ENCODE results near the gene TIMMDC1. TPM values are rescaled to one million over a fixed set of nuclear protein-coding genes. Genes with fewer than 3 reads are reported as not detected.
A peak's percentile ranks its signal among the peaks of the same experiment; 100 is the strongest.

The TIMMDC1 gene
- total RNA-seq, 3 donors from 2014 or later (not counting 1 experiment from before 2014, with no cell fraction given): 31.9 to 50.1 (median 34.1) TPM

DNA sequence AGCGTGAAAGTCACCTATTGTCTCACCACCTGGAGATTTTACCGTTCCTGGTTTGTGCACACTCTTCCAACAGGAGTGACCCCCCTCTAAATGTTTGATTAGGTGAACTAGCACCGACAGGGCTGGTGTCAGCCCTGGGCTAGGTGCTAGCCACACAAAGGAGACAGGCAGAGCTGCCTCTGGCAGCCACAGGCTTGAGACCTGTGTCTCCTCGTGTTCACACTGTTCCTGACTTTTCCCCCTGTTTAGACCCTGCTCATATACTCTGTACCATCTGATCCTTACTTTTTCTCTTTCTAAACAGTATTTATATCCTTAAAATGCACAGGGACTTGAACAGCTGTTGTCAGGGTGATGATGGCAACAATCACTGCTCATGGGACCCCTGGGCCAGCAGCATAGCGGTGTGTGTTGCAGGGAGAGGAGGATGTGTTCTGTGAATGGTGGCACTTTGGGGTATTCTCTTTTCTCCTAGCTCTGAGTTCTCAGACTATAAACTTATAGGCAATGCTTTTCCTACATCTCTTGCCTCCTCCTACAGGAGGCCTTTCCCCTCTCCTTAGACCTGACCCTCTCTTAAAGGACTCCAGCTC lies 55.6 kb downstream of the TIMMDC1 start:
- H3K4me1 ChIP-seq (ENCODE audit: control insufficient read depth, insufficient read depth, low read length): peaks cover 3% of the 10 kb centered on the region
- 63% methylated on average over 5 of the region's 5 CpGs for WGBS (ENCODE audit: insufficient coverage)

DNA sequence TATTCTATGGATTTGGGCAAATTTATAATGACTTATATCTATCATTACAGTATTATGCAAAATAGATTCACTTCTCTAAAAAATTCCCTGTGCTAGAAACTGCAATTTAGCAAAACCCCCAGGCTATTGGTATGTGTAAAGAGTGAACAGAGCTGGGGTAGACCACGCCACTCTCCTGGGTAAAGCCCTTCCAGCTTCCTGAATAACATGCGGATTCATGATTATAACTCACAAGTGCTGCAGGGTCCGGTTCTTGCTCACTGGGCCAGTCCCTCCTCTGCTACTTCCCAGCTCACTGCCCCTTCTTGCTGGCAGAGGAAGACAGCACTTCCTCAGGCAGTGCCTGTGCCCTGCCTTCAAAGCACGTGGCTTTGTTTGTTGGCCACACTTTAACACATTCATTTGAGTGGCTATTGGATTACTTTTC lies 57.0 kb downstream of the TIMMDC1 start:
- Mint-ChIP-seq H3K4me3 (no peak overlapping the region), H3K27me3 (ENCODE audit: low read depth in 2 of 2) (peaks cover 0 to 6% of the 10 kb centered on the region in 2 donors), H3K4me1 (peaks cover 5 to 6% of the 10 kb centered on the region in 2 donors), H3K36me3 (no peaks in the 10 kb centered on the region), H3K27ac (no peak overlapping the region), H3K9me3 (no peaks in the 10 kb centered on the region)
- ATAC-seq (no peak), DNase-seq (peak in 1 of 2 donors; percentile 7)
- TF ChIP-seq, protein P1, sequence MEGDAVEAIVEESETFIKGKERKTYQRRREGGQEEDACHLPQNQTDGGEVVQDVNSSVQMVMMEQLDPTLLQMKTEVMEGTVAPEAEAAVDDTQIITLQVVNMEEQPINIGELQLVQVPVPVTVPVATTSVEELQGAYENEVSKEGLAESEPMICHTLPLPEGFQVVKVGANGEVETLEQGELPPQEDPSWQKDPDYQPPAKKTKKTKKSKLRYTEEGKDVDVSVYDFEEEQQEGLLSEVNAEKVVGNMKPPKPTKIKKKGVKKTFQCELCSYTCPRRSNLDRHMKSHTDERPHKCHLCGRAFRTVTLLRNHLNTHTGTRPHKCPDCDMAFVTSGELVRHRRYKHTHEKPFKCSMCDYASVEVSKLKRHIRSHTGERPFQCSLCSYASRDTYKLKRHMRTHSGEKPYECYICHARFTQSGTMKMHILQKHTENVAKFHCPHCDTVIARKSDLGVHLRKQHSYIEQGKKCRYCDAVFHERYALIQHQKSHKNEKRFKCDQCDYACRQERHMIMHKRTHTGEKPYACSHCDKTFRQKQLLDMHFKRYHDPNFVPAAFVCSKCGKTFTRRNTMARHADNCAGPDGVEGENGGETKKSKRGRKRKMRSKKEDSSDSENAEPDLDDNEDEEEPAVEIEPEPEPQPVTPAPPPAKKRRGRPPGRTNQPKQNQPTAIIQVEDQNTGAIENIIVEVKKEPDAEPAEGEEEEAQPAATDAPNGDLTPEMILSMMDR (IDR thresholded peaks at IDR 0.05): no peak
- Histone ChIP-seq H3K27me3 (ENCODE audit: control insufficient read depth, insufficient read depth, low read length) (no peaks in the 10 kb centered on the region), H3K27ac (ENCODE audit: low read length) (no peak overlapping the region), H3K9me3 (ENCODE audit: control insufficient read depth, insufficient read depth, low read length) (no peaks in the 10 kb centered on the region), H3K4me1 (ENCODE audit: control insufficient read depth, insufficient read depth, low read length) (peaks cover 10% of the 10 kb centered on the region), H3K4me3 (ENCODE audit: low read length) (no peak overlapping the region), H3K36me3 (ENCODE audit: control insufficient read depth, insufficient read depth, low read length) (no peaks in the 10 kb centered on the region)
- intact Hi-C loops (cut with micrococcal nuclease): no loop called here
- 33% methylated on average over 4 of the region's 4 CpGs for WGBS (ENCODE audit: insufficient coverage)

More for the DNA sequence above, 55.6 kb downstream of the TIMMDC1 start:
- Histone ChIP-seq H3K9me3 (ENCODE audit: control insufficient read depth, insufficient read depth, low read length) (no peaks in the 10 kb centered on the region), H3K27ac (ENCODE audit: low read length) (no peak overlapping the region), H3K36me3 (ENCODE audit: control insufficient read depth, insufficient read depth, low read length) (no peaks in the 10 kb centered on the region), H3K4me3 (ENCODE audit: low read length) (no peak overlapping the region), H3K27me3 (ENCODE audit: control insufficient read depth, insufficient read depth, low read length) (no peaks in the 10 kb centered on the region)
- Mint-ChIP-seq H3K9me3 (no peaks in the 10 kb centered on the region), H3K4me3 (no peak overlapping the region), H3K4me1 (no peaks in the 10 kb centered on the region), H3K36me3 (no peaks in the 10 kb centered on the region), H3K27ac (no peak overlapping the region), H3K27me3 (ENCODE audit: low read depth in 2 of 2) (peaks cover 0 to 2% of the 10 kb centered on the region in 2 donors)
- intact Hi-C loops (cut with micrococcal nuclease): no loop called here
- no peak for ATAC-seq
- DNase-seq: no peak
- TF ChIP-seq, protein P1 (IDR thresholded peaks at IDR 0.05): no peak

DNA sequence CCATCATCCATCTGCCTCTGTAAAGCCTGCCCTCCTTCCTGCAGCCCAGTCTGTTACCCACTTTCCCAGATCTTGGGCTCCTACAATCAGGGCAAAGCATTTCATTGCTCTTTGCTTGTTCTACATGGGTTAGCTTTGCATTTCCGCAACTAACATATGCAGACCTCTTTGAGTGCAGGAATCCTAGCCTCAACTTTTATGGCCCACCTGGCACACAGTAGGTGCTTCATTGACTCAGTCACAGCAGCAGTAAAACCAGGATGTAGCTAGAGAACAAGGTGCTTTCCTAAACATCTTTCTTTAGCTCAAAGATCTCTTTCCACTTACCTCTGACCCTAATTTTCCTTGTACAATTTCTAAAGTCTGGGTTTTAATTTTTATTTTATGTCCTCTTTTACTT lies 57.6 kb downstream of the TIMMDC1 start:
- no peak for DNase-seq
- Histone ChIP-seq H3K4me3 (ENCODE audit: low read length) (no peak overlapping the region), H3K9me3 (ENCODE audit: control insufficient read depth, insufficient read depth, low read length) (no peaks in the 10 kb centered on the region), H3K27me3 (ENCODE audit: control insufficient read depth, insufficient read depth, low read length) (no peaks in the 10 kb centered on the region), H3K4me1 (ENCODE audit: control insufficient read depth, insufficient read depth, low read length) (peaks cover 10% of the 10 kb centered on the region), H3K36me3 (ENCODE audit: control insufficient read depth, insufficient read depth, low read length) (no peaks in the 10 kb centered on the region), H3K27ac (ENCODE audit: low read length) (no peak overlapping the region)
- Mint-ChIP-seq H3K27me3 (ENCODE audit: low read depth in 2 of 2) (peaks cover 0 to 6% of the 10 kb centered on the region in 2 donors), H3K36me3 (no peaks in the 10 kb centered on the region), H3K9me3 (no peaks in the 10 kb centered on the region), H3K4me1 (peaks cover 5 to 6% of the 10 kb centered on the region in 2 donors), H3K4me3 (no peak overlapping the region), H3K27ac (no peak overlapping the region)
- ATAC-seq: no peak
- TF ChIP-seq, protein P1 (IDR thresholded peaks at IDR 0.05): no peak
- WGBS (ENCODE audit: insufficient coverage): 95% methylated on average over 1 of the region's 1 CpG
- intact Hi-C loops (cut with micrococcal nuclease): no loop called here
